ENCODE measurements around the gene ZDHHC4. TPM values are rescaled to one million over a fixed set of nuclear protein-coding genes. Genes with fewer than 3 reads are reported as not detected.

ZDHHC4 gene
- 10 to 100 TPM in 3 of 4 donors, 1 to 10 TPM in 1; 6.4 to 53.8 (median 26.1) TPM for total RNA-seq

GRCh38 chr7:6577369-6578113 lies at the start of gene ZDHHC4:
TSS of gene ZDHHC4 (plus strand) at chr7:6577454. CDS start at chr7:6580562, 3,108 bp downstream.
- Histone ChIP-seq H3K36me3 (peaks cover 0 to 7% (median 2%) of the 10 kb centered on the region in 4 donors), H3K27me3 (no peaks in the 10 kb centered on the region), H3K4me1 (peaks cover 0 to 9% (median 4%) of the 10 kb centered on the region in 4 donors), H3K4me3 (peak within 1 kb of the TSS; percentile 58 to 89 (median 70)), H3K27ac (peak within 1 kb of the TSS; percentile 88 to 98 (median 93)), H3K9me3 (no peaks in the 10 kb centered on the region)
- in situ Hi-C loops (cut with MboI; ENCODE audit: low pct_ligation_motif_present in 1 of 4, low pct_unique_long_range_greater_than_20kb in 1 of 4, low sequenced_read_pairs in 3 of 4) (no loop called here), intact Hi-C loops (cut with DNase I; ENCODE audit: low total_unique reads) (no loop called here)
- peak; percentile 90 for DNase-seq
- 0 to 10% methylated on average over 9 to 50 of the region's 51 CpGs for WGBS, 2 donors (ENCODE audit: low coverage in 1 of 2)
- TF ChIP-seq CTCF (IDR thresholded peaks at IDR 0.05), result no peak
- TF ChIP-seq POLR2AphosphoS5 (IDR thresholded peaks at IDR 0.05), result peak; percentile 92 to 96 (median 95)
- TF ChIP-seq EP300 (IDR thresholded peaks at IDR 0.05; ENCODE audit: low read depth), result no peak
- TF ChIP-seq POLR2A (IDR thresholded peaks at IDR 0.05), result peak; percentile 97

GRCh38 chr7:6528401-6529130 lies 48.7 kb upstream of the ZDHHC4 start:
- 20 to 68% methylated on average over 2 to 13 of the region's 13 CpGs for WGBS, 2 donors (ENCODE audit: low coverage in 1 of 2)
- no peak for TF ChIP-seq POLR2AphosphoS5 (IDR thresholded peaks at IDR 0.05)
- TF ChIP-seq POLR2A (IDR thresholded peaks at IDR 0.05), result no peak
- TF ChIP-seq EP300 (IDR thresholded peaks at IDR 0.05; ENCODE audit: low read depth), result no peak
- no peak for TF ChIP-seq CTCF (IDR thresholded peaks at IDR 0.05)
- Histone ChIP-seq H3K4me1 (peaks cover 0 to 17% (median 14%) of the 10 kb centered on the region in 4 donors), H3K9me3 (no peaks in the 10 kb centered on the region), H3K4me3 (no peak overlapping the region), H3K36me3 (no peaks in the 10 kb centered on the region), H3K27me3 (peaks cover 86% of the 10 kb centered on the region), H3K27ac (no peak overlapping the region)
- no peak for DNase-seq
- in situ Hi-C loops (cut with MboI; ENCODE audit: low pct_ligation_motif_present in 1 of 4, low pct_unique_long_range_greater_than_20kb in 1 of 4, low sequenced_read_pairs in 3 of 4), result no loop called here
- intact Hi-C loops (cut with DNase I; ENCODE audit: low total_unique reads), result no loop called here

GRCh38 chr7:6529643-6530042 lies 47.6 kb upstream of the ZDHHC4 start:
- H3K27ac ChIP-seq, result no peak overlapping the region
- TF ChIP-seq EP300 (IDR thresholded peaks at IDR 0.05; ENCODE audit: low read depth) (no peak), CTCF (IDR thresholded peaks at IDR 0.05) (no peak), POLR2A (IDR thresholded peaks at IDR 0.05) (no peak), POLR2AphosphoS5 (IDR thresholded peaks at IDR 0.05) (no peak)
- no peaks in the 10 kb centered on the region for H3K9me3 ChIP-seq
- no peak overlapping the region for H3K4me3 ChIP-seq
- in situ Hi-C loops (cut with MboI; ENCODE audit: low pct_ligation_motif_present in 1 of 4, low pct_unique_long_range_greater_than_20kb in 1 of 4, low sequenced_read_pairs in 3 of 4), result no loop called here
- peaks cover 92% of the 10 kb centered on the region for H3K27me3 ChIP-seq
- no peak for DNase-seq
- intact Hi-C loops (cut with DNase I; ENCODE audit: low total_unique reads), result no loop called here
- H3K36me3 ChIP-seq, result no peaks in the 10 kb centered on the region
- WGBS, 2 donors (ENCODE audit: low coverage in 1 of 2), result 48 to 73% methylated on average over 3 to 6 of the region's 6 CpGs
- H3K4me1 ChIP-seq, result peaks cover 0 to 17% (median 14%) of the 10 kb centered on the region in 4 donors

Measured in transverse colon (tissue), 4 donors.